Smooth muscle cell (in vitro differentiated cells): ENCODE data around the gene LST1. TPM values are rescaled to one million over a fixed set of nuclear protein-coding genes. Genes with fewer than 3 reads are reported as not detected.
A peak's percentile ranks its signal among the peaks of the same experiment; 100 is the strongest.

Experiments used
- DNase-seq: peaks from one replicate; lab custom pipeline; 2025; ENCODE audit not compliant: unreplicated experiment; lab: John Stamatoyannopoulos, UW
- H2AFZ ChIP-seq: fragments of 200-600 bp; sonication (generic); 2 replicates; pipeline ENCODE4 v1.6.0; 2016; ENCODE audit warnings: antibody characterized with exemption, low read depth, mild to moderate bottlenecking
- H3F3A ChIP-seq: fragments of 200-600 bp; sonication (generic); 2 replicates; pipeline ENCODE4 v1.6.0; 2017; ENCODE audit warnings: antibody characterized with exemption, low read depth
- H3K27ac ChIP-seq: fragments of 200-600 bp; sonication (generic); 2 replicates; pipeline ENCODE4 v1.5.1; 2016; ENCODE audit warnings: low read depth, mild to moderate bottlenecking
- H3K27me3 ChIP-seq: fragments of 200-600 bp; sonication (generic); 2 replicates; pipeline ENCODE4 v1.6.1; 2016; ENCODE audit warnings: low read depth, mild to moderate bottlenecking
- H3K36me3 ChIP-seq: fragments of 200-600 bp; sonication (generic); 2 replicates; pipeline ENCODE4 v1.5.1; 2016; ENCODE audit warnings: low read depth
- H3K4me1 ChIP-seq: fragments of 200-600 bp; sonication (generic); 2 replicates; pipeline ENCODE4 v1.5.1; 2016; ENCODE audit warnings: low read depth
- H3K4me2 ChIP-seq: fragments of 200-600 bp; sonication (generic); 2 replicates; pipeline ENCODE4 v1.6.0; 2016; ENCODE audit warnings: mild to moderate bottlenecking
- H3K4me3 ChIP-seq: fragments of 200-600 bp; sonication (generic); 2 replicates; pipeline ENCODE4 v1.5.1; 2016; ENCODE audit warnings: mild to moderate bottlenecking
- H3K79me2 ChIP-seq: fragments of 200-600 bp; sonication (generic); 2 replicates; pipeline ENCODE4 v1.6.0; 2016; ENCODE audit warnings: low read depth, mild to moderate bottlenecking
- H3K9ac ChIP-seq: fragments of 200-600 bp; sonication (generic); 2 replicates; pipeline ENCODE4 v1.6.0; 2016; ENCODE audit warnings: low read depth
- H3K9me3 ChIP-seq: fragments of 200-600 bp; sonication (generic); replicated peaks from 2 replicates; pipeline ENCODE4 v1.5.1; 2016; ENCODE audit warnings: low read depth
- H4K20me1 ChIP-seq: fragments of 200-600 bp; sonication (generic); 2 replicates; pipeline ENCODE4 v1.6.0; 2016; ENCODE audit warnings: low read depth
- CTCF ChIP-seq: fragments of 200-600 bp; sonication (generic); IDR thresholded peaks from 2 replicates; pipeline ENCODE4 v1.5.1; 2017; ENCODE audit warnings: borderline replicate concordance, mild to moderate bottlenecking, antibody characterized with exemption; ENCODE audit not compliant: insufficient read depth, poor library complexity, severe bottlenecking
- WGBS: methylation state at CpG from one replicate; pipeline ENCODE4 v1.1.7; 2016; ENCODE audit warnings: low lambda C conversion rate; 5-methylcytosine and 5-hydroxymethylcytosine counted together
- polyA plus RNA-seq: library from polyadenylated mRNA; unstranded; fragments of >200 nt; fragmentation: Nextera tagmentation; extraction: Ambion mirVana; gene quantifications from 2 replicates; pipeline ENCODE4 v1.2.1, GENCODE V29; 2016
- total RNA-seq: library from RNA; depleted of rRNA; stranded (reverse); fragments of >200 nt; gene quantifications from 2 replicates; pipeline ENCODE4 v1.2.3, GENCODE V29; 2014

The LST1 gene
- total and polyA plus RNA-seq, 2 experiments from 2014 or later, result 1.4 TPM; not detected in 1

- Histone ChIP-seq H3K4me1 (peaks cover 13% of the 10 kb centered on the region), H3K9ac (no peak overlapping the region), H2AFZ (no peak overlapping the region), H4K20me1 (peaks cover 66% of the 10 kb centered on the region), H3K4me3 (peak overlapping the region; percentile 85), H3F3A (peaks cover 11% of the 10 kb centered on the region), H3K27ac (peak overlapping the region; percentile 98), H3K27me3 (no peaks in the 10 kb centered on the region), H3K79me2 (peaks cover 66% of the 10 kb centered on the region), H3K36me3 (peaks cover 13% of the 10 kb centered on the region), H3K4me2 (peak overlapping the region; percentile 97), H3K9me3 (no peaks in the 10 kb centered on the region)
- TF ChIP-seq CTCF, result no peak
- 68% methylated on average over 10 of the region's 10 CpGs for WGBS
- DNase-seq, result no peak
Measured at GRCh38 chr6:31622684-31623091, 36.6 kb downstream of the LST1 start.

- no peak for TF ChIP-seq CTCF
- H3K9ac ChIP-seq, result no peak overlapping the region
- H3K9me3 ChIP-seq, result no peaks in the 10 kb centered on the region
- peaks cover 20% of the 10 kb centered on the region for H3F3A ChIP-seq
- H3K27me3 ChIP-seq, result no peaks in the 10 kb centered on the region
- peaks cover 13% of the 10 kb centered on the region for H3K4me1 ChIP-seq
- H4K20me1 ChIP-seq, result peaks cover 79% of the 10 kb centered on the region
- no peak overlapping the region for H3K4me3 ChIP-seq
- DNase-seq, result no peak
- H3K79me2 ChIP-seq, result peaks cover 71% of the 10 kb centered on the region
- H3K4me2 ChIP-seq, result no peak overlapping the region
- no peak overlapping the region for H3K27ac ChIP-seq
- WGBS, result over 99% methylated on average over 10 of the region's 10 CpGs
- no peak overlapping the region for H2AFZ ChIP-seq
- peaks cover 23% of the 10 kb centered on the region for H3K36me3 ChIP-seq
Measured at GRCh38 chr6:31624070-31624469, 38.0 kb downstream of the LST1 start.

- peaks cover 90% of the 10 kb centered on the region for H4K20me1 ChIP-seq
- H3K9ac ChIP-seq, result no peak overlapping the region
- H3K4me1 ChIP-seq, result peaks cover 9% of the 10 kb centered on the region
- peaks cover 30% of the 10 kb centered on the region for H3F3A ChIP-seq
- no peaks in the 10 kb centered on the region for H3K27me3 ChIP-seq
- peaks cover 64% of the 10 kb centered on the region for H3K79me2 ChIP-seq
- no peak for DNase-seq
- H3K4me3 ChIP-seq, result no peak overlapping the region
- H3K9me3 ChIP-seq, result no peaks in the 10 kb centered on the region
- WGBS, result 94% methylated on average over 10 of the region's 10 CpGs
- H3K27ac ChIP-seq, result no peak overlapping the region
- no peak for TF ChIP-seq CTCF
- H2AFZ ChIP-seq, result no peak overlapping the region
- peaks cover 24% of the 10 kb centered on the region for H3K36me3 ChIP-seq
- H3K4me2 ChIP-seq, result no peak overlapping the region
Measured at GRCh38 chr6:31626952-31627351, 40.9 kb downstream of the LST1 start.

- H3K4me2 ChIP-seq, result no peak overlapping the region
- H3K27ac ChIP-seq, result no peak overlapping the region
- no peaks in the 10 kb centered on the region for H3K9me3 ChIP-seq
- DNase-seq, result no peak
- H3F3A ChIP-seq, result peaks cover 35% of the 10 kb centered on the region
- 97% methylated on average over 11 of the region's 19 CpGs for WGBS
- peaks cover under 1% of the 10 kb centered on the region for H3K4me1 ChIP-seq
- peaks cover 57% of the 10 kb centered on the region for H3K79me2 ChIP-seq
- H3K4me3 ChIP-seq, result no peak overlapping the region
- H2AFZ ChIP-seq, result no peak overlapping the region
- peaks cover 29% of the 10 kb centered on the region for H3K36me3 ChIP-seq
- TF ChIP-seq CTCF, result no peak
- H3K9ac ChIP-seq, result no peak overlapping the region
- no peaks in the 10 kb centered on the region for H3K27me3 ChIP-seq
- H4K20me1 ChIP-seq, result peaks cover 88% of the 10 kb centered on the region
Measured at GRCh38 chr6:31627690-31628287, 41.7 kb downstream of the LST1 start.
